Panc1 (cell line): Measurements from ENCODE around the gene SH3GLB1.

Experiments used
- TF ChIP-seq, protein P1 (sequence below), 2 experiments: IDR thresholded peaks; 2 replicates each; pipeline ENCODE4 v1.6.1; 2011 to 2012; ENCODE audit warnings: low read depth in 2 of 2, control low read depth in 1 of 2, low read length in 1 of 2, mild to moderate bottlenecking in 1 of 2, moderate library complexity in 1 of 2; ENCODE audit not compliant: insufficient read depth in 1 of 2
- TF ChIP-seq, protein P2 (sequence below): fragments of 450-650 bp; IDR thresholded peaks from 2 replicates; pipeline ENCODE4 v1.5.1; 2017; ENCODE audit warnings: mild to moderate bottlenecking

DNA sequence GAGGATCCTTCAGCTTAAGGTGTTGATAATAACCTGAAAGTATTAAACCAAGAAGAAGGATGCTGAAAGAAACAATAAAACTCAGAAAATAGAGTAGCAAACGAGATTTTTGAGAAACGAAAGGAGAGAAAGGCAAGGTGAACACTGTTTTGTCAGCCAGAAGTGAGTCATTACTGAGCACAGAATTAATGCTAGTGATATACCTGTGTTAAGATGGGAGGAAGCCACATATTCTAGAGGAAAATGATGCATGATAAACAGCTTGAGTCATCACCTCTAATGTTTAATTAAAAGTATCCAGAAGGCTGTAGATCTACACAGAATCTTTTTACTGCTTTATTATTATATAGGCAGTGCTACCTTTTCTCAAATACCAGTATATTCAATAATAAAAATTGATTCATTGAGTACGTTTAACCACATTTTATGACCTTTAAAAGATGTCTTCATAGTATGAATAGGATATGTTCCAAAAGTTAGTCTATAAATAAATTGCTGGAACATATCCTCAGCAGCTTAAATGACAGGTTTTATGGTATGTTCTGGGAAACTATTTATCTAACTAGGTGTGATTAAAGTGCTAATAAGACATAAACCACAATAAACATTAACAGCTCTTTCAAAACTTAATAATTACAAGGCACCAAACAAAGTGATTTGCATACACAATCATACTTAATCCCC, 10.3 kb downstream of the SH3GLB1 start:
- TF ChIP-seq, protein P1, sequence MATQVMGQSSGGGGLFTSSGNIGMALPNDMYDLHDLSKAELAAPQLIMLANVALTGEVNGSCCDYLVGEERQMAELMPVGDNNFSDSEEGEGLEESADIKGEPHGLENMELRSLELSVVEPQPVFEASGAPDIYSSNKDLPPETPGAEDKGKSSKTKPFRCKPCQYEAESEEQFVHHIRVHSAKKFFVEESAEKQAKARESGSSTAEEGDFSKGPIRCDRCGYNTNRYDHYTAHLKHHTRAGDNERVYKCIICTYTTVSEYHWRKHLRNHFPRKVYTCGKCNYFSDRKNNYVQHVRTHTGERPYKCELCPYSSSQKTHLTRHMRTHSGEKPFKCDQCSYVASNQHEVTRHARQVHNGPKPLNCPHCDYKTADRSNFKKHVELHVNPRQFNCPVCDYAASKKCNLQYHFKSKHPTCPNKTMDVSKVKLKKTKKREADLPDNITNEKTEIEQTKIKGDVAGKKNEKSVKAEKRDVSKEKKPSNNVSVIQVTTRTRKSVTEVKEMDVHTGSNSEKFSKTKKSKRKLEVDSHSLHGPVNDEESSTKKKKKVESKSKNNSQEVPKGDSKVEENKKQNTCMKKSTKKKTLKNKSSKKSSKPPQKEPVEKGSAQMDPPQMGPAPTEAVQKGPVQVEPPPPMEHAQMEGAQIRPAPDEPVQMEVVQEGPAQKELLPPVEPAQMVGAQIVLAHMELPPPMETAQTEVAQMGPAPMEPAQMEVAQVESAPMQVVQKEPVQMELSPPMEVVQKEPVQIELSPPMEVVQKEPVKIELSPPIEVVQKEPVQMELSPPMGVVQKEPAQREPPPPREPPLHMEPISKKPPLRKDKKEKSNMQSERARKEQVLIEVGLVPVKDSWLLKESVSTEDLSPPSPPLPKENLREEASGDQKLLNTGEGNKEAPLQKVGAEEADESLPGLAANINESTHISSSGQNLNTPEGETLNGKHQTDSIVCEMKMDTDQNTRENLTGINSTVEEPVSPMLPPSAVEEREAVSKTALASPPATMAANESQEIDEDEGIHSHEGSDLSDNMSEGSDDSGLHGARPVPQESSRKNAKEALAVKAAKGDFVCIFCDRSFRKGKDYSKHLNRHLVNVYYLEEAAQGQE (IDR thresholded peaks at IDR 0.05; ENCODE audit: insufficient read depth in 1 of 2, low read depth in 2 of 2, low read length in 1 of 2), result no peak
- TF ChIP-seq, protein P2, sequence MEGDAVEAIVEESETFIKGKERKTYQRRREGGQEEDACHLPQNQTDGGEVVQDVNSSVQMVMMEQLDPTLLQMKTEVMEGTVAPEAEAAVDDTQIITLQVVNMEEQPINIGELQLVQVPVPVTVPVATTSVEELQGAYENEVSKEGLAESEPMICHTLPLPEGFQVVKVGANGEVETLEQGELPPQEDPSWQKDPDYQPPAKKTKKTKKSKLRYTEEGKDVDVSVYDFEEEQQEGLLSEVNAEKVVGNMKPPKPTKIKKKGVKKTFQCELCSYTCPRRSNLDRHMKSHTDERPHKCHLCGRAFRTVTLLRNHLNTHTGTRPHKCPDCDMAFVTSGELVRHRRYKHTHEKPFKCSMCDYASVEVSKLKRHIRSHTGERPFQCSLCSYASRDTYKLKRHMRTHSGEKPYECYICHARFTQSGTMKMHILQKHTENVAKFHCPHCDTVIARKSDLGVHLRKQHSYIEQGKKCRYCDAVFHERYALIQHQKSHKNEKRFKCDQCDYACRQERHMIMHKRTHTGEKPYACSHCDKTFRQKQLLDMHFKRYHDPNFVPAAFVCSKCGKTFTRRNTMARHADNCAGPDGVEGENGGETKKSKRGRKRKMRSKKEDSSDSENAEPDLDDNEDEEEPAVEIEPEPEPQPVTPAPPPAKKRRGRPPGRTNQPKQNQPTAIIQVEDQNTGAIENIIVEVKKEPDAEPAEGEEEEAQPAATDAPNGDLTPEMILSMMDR, result no peak
